Type B pancreatic cell (in vitro differentiated cells): ENCODE data around the gene EIF4E2. TPM values are rescaled to one million over a fixed set of nuclear protein-coding genes. Genes with fewer than 3 reads are reported as not detected.

Experiments
- DNase-seq: peaks from one replicate; pipeline ENCODE4 v3.0.0; 2021; ENCODE audit warnings: mixed read lengths; ENCODE audit not compliant: unreplicated experiment; ENCODE audit errors: extremely low spot score
- H3K27ac Mint-ChIP-seq: 2 replicates; pipeline ENCODE4 v1.8.0; 2021; ENCODE audit warnings: mild to moderate bottlenecking, mixed read lengths
- H3K27me3 Mint-ChIP-seq: 2 replicates; pipeline ENCODE4 v1.8.0; 2021; ENCODE audit warnings: mixed read lengths
- H3K36me3 Mint-ChIP-seq: 2 replicates; pipeline ENCODE4 v1.8.0; 2021; ENCODE audit warnings: mixed read lengths
- H3K4me1 Mint-ChIP-seq: one replicate; pipeline ENCODE4 v1.8.0; 2021; ENCODE audit warnings: mixed read lengths; ENCODE audit not compliant: unreplicated experiment
- H3K4me3 Mint-ChIP-seq: 2 replicates; pipeline ENCODE4 v1.8.0; 2021; ENCODE audit warnings: mild to moderate bottlenecking, mixed read lengths
- H3K9me3 Mint-ChIP-seq: 2 replicates; pipeline ENCODE4 v1.8.0; 2021; ENCODE audit warnings: mixed read lengths
- CTCF ChIP-seq: fragments of 200-600 bp; sonication (generic); conservative IDR thresholded peaks from 2 replicates; pipeline ENCODE4 v1.5.0; 2021; ENCODE audit warnings: antibody characterized with exemption, mild to moderate bottlenecking
- total RNA-seq: library from RNA; stranded (reverse); gene quantifications from 2 replicates; pipeline ENCODE4 v1.2.1, GENCODE V29; 2021; ENCODE audit warnings: low replicate concordance

EIF4E2 gene
- total RNA-seq, 1 donor from 2014 or later, result 77.1 TPM

GRCh38 chr2:232543928-232544631, 6.4 kb upstream of the EIF4E2 start:
- peaks cover 2% of the 10 kb centered on the region for H3K4me1 Mint-ChIP-seq
- no peak for TF ChIP-seq CTCF
- no peak overlapping the region for H3K4me3 Mint-ChIP-seq
- H3K27me3 Mint-ChIP-seq, result no peaks in the 10 kb centered on the region
- H3K27ac Mint-ChIP-seq, result no peak overlapping the region
- peaks cover 8% of the 10 kb centered on the region for H3K9me3 Mint-ChIP-seq
- DNase-seq, result no peak
- H3K36me3 Mint-ChIP-seq, result peaks cover 23% of the 10 kb centered on the region

GRCh38 chr2:232544674-232545073, 5.8 kb upstream of the EIF4E2 start:
- H3K4me1 Mint-ChIP-seq, result peaks cover 2% of the 10 kb centered on the region
- H3K36me3 Mint-ChIP-seq, result peaks cover 28% of the 10 kb centered on the region
- H3K27me3 Mint-ChIP-seq, result no peaks in the 10 kb centered on the region
- no peak for TF ChIP-seq CTCF
- no peak overlapping the region for H3K4me3 Mint-ChIP-seq
- no peak for DNase-seq
- peaks cover 8% of the 10 kb centered on the region for H3K9me3 Mint-ChIP-seq
- no peak overlapping the region for H3K27ac Mint-ChIP-seq

GRCh38 chr2:232545511-232546375, 4.7 kb upstream of the EIF4E2 start:
- Mint-ChIP-seq H3K36me3 (peaks cover 31% of the 10 kb centered on the region), H3K4me1 (peaks cover 3% of the 10 kb centered on the region), H3K9me3 (peaks cover 8% of the 10 kb centered on the region), H3K4me3 (no peak overlapping the region), H3K27ac (no peak overlapping the region), H3K27me3 (no peaks in the 10 kb centered on the region)
- no peak for DNase-seq
- TF ChIP-seq CTCF, result no peak

- no peak for DNase-seq
- Mint-ChIP-seq H3K36me3 (peaks cover 35% of the 10 kb centered on the region), H3K27ac (no peak overlapping the region), H3K9me3 (peaks cover 8% of the 10 kb centered on the region), H3K4me3 (no peak overlapping the region), H3K4me1 (peaks cover 17% of the 10 kb centered on the region), H3K27me3 (no peaks in the 10 kb centered on the region)
- TF ChIP-seq CTCF, result no peak
Measured at GRCh38 chr2:232547991-232548390, 2.5 kb upstream of the EIF4E2 start.

- no peak for TF ChIP-seq CTCF
- no peaks in the 10 kb centered on the region for H3K27me3 Mint-ChIP-seq
- peaks cover 38% of the 10 kb centered on the region for H3K36me3 Mint-ChIP-seq
- H3K27ac Mint-ChIP-seq, result peak overlapping the region; percentile 93
- peaks cover 17% of the 10 kb centered on the region for H3K4me1 Mint-ChIP-seq
- H3K9me3 Mint-ChIP-seq, result peaks cover 8% of the 10 kb centered on the region
- peak overlapping the region; percentile 95 for H3K4me3 Mint-ChIP-seq
- DNase-seq, result no peak
Measured at GRCh38 chr2:232549655-232550353, 685 bp upstream of the EIF4E2 start.
